Chondrocyte (in vitro differentiated cells): ENCODE measurements around the gene CSTPP1. TPM values are rescaled to one million over a fixed set of nuclear protein-coding genes. Genes with fewer than 3 reads are reported as not detected.
A peak's percentile ranks its signal among the peaks of the same experiment; 100 is the strongest.

Experiments
- DNase-seq: peaks from one replicate; pipeline ENCODE4 v3.0.0; 2021; ENCODE audit warnings: mixed read lengths, low spot score
- H3K27ac Mint-ChIP-seq: one replicate; pipeline ENCODE4 v1.8.0; 2021; ENCODE audit warnings: mild to moderate bottlenecking, moderate library complexity, mixed read lengths; ENCODE audit not compliant: unreplicated experiment
- H3K27me3 Mint-ChIP-seq: 2 replicates; pipeline ENCODE4 v1.8.0; 2021; ENCODE audit warnings: low read depth, mixed read lengths
- H3K36me3 Mint-ChIP-seq: 2 replicates; pipeline ENCODE4 v1.8.0; 2021; ENCODE audit warnings: low read depth, mixed read lengths
- H3K4me1 Mint-ChIP-seq: 2 replicates; pipeline ENCODE4 v1.8.0; 2021; ENCODE audit warnings: low read depth, mild to moderate bottlenecking, mixed read lengths
- H3K4me3 Mint-ChIP-seq: one replicate; pipeline ENCODE4 v1.8.0; 2021; ENCODE audit warnings: mild to moderate bottlenecking, moderate library complexity, mixed read lengths; ENCODE audit not compliant: unreplicated experiment
- H3K9me3 Mint-ChIP-seq: 2 replicates; pipeline ENCODE4 v1.8.0; 2021; ENCODE audit warnings: low read depth, mixed read lengths
- total RNA-seq: library from RNA; stranded (reverse); gene quantifications from 3 replicates; pipeline ENCODE4 v1.2.1, GENCODE V29; 2021
- TF ChIP-seq, protein P1 (sequence below): fragments of 200-600 bp; sonication (generic); IDR thresholded peaks from 2 replicates; pipeline ENCODE4 v1.5.0; 2021; ENCODE audit warnings: antibody characterized with exemption, mild to moderate bottlenecking, moderate library complexity

The CSTPP1 gene
- total RNA-seq, 1 donor from 2014 or later: 19.6 TPM

DNA sequence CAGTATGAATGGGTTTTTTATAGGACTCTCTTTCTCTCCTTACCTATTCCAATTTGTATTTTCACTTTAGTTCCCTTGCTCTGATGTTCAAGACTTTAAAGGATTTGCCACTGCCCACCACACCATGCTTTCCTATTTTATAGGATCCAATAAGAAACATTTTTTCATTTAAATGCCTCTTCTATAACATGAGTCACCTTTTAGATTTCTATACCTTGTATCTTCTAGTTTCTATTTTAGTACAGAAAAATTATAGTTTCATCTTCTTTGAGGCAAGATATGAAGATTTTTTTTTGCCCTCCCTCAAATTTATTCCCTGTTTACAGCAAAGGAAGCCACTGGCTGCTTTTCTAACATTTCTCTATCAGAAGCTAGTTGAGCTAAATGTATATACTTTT lies 163.4 kb downstream of the CSTPP1 start:
- no peak for DNase-seq
- Mint-ChIP-seq H3K27ac (no peak overlapping the region), H3K36me3 (no peaks in the 10 kb centered on the region), H3K9me3 (no peaks in the 10 kb centered on the region), H3K27me3 (no peaks in the 10 kb centered on the region), H3K4me3 (no peak overlapping the region), H3K4me1 (peaks cover 26% of the 10 kb centered on the region)
- TF ChIP-seq, protein P1, sequence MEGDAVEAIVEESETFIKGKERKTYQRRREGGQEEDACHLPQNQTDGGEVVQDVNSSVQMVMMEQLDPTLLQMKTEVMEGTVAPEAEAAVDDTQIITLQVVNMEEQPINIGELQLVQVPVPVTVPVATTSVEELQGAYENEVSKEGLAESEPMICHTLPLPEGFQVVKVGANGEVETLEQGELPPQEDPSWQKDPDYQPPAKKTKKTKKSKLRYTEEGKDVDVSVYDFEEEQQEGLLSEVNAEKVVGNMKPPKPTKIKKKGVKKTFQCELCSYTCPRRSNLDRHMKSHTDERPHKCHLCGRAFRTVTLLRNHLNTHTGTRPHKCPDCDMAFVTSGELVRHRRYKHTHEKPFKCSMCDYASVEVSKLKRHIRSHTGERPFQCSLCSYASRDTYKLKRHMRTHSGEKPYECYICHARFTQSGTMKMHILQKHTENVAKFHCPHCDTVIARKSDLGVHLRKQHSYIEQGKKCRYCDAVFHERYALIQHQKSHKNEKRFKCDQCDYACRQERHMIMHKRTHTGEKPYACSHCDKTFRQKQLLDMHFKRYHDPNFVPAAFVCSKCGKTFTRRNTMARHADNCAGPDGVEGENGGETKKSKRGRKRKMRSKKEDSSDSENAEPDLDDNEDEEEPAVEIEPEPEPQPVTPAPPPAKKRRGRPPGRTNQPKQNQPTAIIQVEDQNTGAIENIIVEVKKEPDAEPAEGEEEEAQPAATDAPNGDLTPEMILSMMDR: no peak

DNA sequence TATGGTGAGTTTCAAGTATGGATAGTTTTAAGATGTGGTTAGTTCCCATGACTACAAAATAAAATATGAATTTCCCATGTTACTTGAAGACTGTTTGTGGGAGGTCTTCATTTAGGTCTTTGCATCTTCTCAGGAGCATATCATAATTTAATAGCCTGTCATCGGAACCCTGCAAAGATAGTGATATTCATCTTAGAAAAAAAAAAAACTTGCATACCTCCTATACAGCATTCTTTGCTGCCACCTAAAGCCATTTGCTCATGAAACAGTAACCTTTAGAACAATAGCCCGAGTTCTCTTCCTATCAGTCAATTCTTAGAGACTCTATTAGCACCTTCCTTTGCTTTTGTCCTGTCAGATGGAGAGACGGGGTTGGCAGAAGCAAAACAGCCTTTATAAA lies 164.8 kb downstream of the CSTPP1 start:
- DNase-seq: no peak
- Mint-ChIP-seq H3K27me3 (no peaks in the 10 kb centered on the region), H3K4me3 (no peak overlapping the region), H3K9me3 (no peaks in the 10 kb centered on the region), H3K4me1 (peaks cover 28% of the 10 kb centered on the region), H3K36me3 (no peaks in the 10 kb centered on the region), H3K27ac (no peak overlapping the region)
- TF ChIP-seq, protein P1: no peak

DNA sequence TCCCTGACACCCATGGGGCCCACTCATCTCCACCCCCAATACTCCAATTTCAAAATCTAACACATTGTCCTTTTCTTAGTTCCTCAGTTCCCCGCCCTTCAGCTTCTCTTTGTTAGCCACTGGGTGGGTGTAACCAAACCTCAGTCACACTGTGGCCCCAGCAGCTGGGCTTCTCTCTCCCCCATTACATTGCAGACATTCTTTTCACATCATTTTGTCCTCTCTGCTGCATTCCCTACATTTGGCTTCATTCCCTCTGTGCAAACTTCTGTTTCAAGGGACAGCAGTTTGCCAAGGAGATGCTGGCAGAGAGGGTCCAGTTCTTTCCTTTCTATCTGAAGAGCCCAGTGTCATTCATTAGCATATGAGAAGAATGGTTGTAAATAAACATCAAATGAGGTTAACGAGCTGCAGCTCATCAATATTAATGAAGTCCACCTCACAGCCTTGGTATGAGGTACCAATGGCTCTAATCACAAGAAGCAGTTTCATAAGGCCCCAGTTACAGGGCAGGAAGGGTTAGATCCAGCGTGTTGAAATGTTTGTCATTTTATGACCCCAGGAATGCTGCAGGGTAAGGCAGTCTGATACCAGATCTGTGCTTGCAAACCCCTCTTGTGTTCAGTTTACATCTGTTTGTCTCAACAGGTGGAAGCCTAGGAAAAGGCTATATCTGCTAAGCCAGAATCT lies 167.8 kb downstream of the CSTPP1 start:
- H3K4me1 Mint-ChIP-seq: peaks cover 25% of the 10 kb centered on the region
- peak overlapping the region; percentile 1 for H3K4me3 Mint-ChIP-seq
- TF ChIP-seq, protein P1: no peak
- no peaks in the 10 kb centered on the region for H3K9me3 Mint-ChIP-seq
- H3K27ac Mint-ChIP-seq: peak overlapping the region; percentile 83
- H3K36me3 Mint-ChIP-seq: no peaks in the 10 kb centered on the region
- no peak for DNase-seq
- H3K27me3 Mint-ChIP-seq: no peaks in the 10 kb centered on the region

DNA sequence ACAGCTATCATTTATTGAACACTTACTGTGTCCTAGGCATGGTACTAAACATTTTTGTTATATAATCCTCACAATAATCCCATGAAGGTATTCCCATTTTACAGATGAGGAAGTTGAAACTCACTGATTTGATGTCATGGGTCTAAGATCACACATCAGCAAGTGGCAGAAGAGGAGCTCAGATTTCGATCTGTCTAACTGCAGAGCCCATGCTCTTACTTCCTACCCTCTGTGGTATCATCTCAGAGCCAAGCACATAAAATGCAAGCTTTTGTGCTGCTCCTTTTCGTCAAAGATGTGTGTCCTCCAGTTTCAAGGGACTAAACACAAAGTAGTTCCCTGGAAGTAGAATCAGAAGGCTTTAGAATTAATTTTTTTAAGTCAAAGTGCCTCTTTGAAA lies 169.0 kb downstream of the CSTPP1 start:
- DNase-seq: no peak
- Mint-ChIP-seq H3K4me3 (no peak overlapping the region), H3K27ac (no peak overlapping the region), H3K27me3 (no peaks in the 10 kb centered on the region), H3K9me3 (no peaks in the 10 kb centered on the region), H3K36me3 (no peaks in the 10 kb centered on the region), H3K4me1 (peaks cover 24% of the 10 kb centered on the region)
- TF ChIP-seq, protein P1: no peak

DNA sequence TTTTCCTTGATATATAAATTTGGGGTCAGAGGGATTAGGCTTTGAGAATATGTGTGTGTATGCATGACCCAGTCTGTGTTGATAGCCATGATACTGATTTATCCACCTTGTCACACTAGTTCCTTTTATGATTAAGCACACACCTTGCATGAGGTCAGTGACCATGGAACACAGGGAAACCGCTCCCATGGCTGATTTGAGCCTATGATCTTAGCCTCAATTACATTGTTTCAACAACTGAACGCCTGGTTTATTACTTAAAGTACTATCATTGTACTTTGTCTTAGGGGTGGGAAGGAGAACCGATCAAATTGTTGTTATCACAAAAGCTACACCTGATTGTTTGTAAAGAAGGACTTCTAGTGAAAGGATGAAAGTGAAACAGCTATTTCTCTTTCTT lies 169.4 kb downstream of the CSTPP1 start:
- H3K36me3 Mint-ChIP-seq: no peaks in the 10 kb centered on the region
- H3K27ac Mint-ChIP-seq: no peak overlapping the region
- peaks cover 24% of the 10 kb centered on the region for H3K4me1 Mint-ChIP-seq
- no peak for DNase-seq
- no peaks in the 10 kb centered on the region for H3K27me3 Mint-ChIP-seq
- TF ChIP-seq, protein P1: no peak
- no peak overlapping the region for H3K4me3 Mint-ChIP-seq
- H3K9me3 Mint-ChIP-seq: no peaks in the 10 kb centered on the region
